HG03159 (cell line): Measurements from ENCODE around the gene S100G.
"Not testable (repeated sequence)": the region's sequence is repeated elsewhere in the genome, so short reads cannot be mapped to it uniquely, and the experiment has no call there.

Experiments
- ATAC-seq: cut with Tn5 transposase; IDR thresholded peaks from one replicate; pipeline ENCODE4 v1.9.1; 2021; ENCODE audit warnings: mild to moderate bottlenecking, moderate library complexity; ENCODE audit not compliant: unreplicated experiment

Gene S100G, protein sequence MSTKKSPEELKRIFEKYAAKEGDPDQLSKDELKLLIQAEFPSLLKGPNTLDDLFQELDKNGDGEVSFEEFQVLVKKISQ

DNA sequence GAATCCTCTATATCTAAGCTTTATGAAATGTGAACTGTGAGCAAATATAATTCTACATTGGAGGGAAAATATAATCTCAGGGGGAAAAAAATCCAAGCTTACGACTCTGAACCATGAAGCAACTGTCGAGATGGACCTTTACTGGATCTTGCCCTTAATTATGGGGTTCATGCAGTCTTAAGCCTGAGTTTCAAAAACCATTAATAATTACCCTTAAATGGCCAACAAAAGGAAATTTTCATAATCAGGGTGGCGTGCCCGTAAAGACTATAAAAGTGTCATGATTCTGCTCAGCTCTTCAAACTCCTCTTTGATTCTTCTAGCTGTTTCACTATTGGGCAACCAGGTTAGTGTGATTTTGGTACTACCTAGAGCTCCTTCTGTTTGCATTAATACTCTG is at the start of gene S100G:
S100G (plus strand) TSS at position 301 of the 400 bp plus-strand sequence. CDS start 849 bp downstream, outside the sequence.
- no peak for ATAC-seq

DNA sequence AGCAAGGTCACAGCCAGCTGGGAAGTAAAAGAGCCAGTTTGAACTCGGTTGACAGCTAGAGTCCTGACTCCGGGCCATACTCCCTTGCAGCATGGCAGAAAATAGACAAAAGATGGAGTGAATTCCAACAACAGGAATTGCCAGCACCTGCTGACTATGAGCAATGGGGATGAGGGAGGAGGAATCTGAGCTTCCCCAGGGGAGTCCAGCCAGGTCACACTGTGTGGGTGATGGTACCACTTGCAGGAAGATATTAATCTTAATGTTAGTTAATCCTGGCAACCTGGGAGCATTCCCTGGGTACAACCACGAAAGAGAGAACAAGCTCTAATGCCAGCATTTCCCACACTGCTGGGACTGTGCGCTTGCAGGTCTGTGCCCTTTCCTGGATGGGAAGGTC is 48.1 kb upstream of the S100G start:
- no peak for ATAC-seq

DNA sequence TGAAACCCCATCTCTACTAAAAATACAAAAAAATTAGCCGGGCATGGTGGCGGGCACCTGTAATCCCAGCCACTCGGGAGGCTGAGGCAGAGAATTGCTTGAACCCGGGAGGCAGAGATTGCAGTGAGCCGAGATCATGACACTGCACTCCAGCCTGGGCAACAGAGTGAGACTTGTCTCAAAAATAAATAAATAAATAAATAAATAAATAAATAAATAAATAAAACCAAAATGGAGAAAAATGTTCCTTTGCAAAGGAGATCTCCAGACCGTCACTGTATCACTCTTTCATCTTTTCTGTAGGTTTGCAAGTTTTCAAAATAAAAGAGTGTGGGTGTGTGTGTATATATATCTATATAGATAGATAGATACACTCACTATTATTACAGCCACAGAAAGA is 46.7 kb upstream of the S100G start:
- ATAC-seq = not testable (repeated sequence)

DNA sequence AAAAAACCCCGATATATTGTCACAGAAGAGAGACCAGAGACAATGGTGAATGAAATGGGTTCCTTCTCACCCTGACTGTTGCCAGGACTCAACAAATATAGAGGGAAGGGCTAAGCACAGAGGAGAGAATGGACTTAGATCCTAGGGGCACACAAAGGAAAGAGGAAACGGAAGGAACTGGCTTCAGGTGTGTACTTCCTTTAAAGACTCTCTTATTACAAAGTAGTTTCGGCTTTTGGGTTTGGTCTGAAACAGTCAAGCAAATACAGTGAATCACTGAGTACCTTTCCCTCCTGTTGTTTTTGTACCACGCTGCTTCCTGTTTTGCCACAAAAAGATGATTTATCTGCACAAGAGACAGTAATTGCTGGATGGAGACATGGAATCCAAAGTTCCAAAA is 46.1 kb upstream of the S100G start:
- no peak for ATAC-seq

DNA sequence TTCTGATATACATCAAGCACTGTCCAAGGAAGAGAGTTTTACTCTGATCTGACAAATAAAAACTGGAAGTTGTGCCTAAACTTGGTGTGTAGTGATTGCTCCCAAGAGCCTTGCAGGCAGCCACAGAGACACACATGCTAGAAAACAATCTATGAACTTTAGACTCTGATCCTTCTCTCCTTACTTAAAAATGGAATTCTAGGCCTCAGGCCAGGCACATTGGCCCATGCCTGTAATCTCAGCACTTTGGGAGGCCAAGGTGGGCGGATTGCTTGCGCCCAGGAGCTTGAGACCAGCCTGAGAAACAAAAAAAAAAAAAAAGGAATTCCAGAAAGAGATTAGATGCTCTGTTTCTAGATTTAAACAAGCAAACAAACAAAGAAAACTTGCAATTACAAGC is 45.6 kb upstream of the S100G start:
- ATAC-seq = no peak

DNA sequence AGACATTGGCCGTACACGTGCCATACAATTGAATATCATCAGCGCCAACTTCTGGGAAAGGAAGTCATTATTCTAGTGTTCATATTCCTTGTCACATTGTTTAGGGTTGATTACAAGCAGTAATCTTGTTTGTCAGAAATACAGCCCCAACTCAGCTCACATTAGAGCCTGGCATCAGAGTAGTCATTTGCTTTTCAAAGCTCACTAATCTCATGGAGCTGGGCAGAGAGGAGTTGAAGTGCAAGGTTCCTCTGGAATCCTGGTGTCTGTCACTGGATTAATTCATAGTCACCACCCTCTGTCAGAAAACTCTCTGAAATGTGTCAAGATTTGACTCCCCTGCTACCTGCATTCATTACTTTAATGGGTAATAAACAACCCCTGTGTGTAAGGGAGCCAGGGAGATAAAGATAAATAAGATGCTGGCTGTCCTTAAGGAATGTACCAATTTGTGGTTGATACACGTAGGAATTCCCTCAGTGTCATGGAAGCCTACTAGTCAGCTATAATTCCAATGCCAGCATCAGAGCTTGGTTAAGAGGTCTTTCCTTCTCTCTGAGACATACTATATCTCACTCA is 43.7 kb upstream of the S100G start:
- no peak for ATAC-seq

DNA sequence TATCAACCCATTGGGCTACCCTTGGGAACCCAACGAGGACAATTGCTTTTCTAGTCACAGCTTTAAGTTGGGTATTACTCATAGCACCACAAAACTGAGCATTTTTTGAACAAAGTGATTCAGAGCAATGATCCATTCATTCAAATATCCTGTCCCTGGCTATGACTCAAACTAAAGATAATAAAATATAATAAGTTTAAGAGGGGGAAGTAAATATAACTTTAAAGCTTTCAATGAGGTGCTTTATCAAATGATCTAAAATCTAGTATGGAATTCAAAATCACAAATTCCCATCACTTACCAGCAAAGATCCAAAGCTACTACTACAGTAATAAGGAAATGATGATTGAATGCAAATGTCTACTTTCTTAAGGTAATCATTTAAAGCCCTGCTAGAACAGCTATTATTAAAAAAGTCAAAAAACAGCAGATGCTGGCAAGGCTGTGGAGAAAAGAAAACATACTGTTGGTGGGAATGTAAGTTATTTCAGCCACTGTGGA is 39.8 kb upstream of the S100G start:
- ATAC-seq = no peak

DNA sequence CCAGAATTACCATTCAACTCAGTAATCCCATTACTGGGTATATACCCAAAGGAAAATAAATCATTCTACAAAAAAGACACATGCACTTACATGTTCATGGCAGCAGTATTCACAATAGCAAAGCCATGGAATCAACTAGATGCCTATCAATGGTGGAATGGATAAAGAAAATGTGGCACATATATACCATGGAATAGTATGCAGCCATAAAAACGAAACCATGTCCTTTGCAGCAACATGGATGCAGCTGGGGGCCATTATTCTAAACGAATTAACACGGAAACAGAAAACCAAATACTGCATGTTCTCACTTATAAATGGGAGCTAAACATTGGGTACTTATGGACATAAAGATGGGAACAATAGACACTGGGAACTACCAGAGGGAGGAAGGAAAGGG is 39.3 kb upstream of the S100G start:
- not testable (repeated sequence) for ATAC-seq

DNA sequence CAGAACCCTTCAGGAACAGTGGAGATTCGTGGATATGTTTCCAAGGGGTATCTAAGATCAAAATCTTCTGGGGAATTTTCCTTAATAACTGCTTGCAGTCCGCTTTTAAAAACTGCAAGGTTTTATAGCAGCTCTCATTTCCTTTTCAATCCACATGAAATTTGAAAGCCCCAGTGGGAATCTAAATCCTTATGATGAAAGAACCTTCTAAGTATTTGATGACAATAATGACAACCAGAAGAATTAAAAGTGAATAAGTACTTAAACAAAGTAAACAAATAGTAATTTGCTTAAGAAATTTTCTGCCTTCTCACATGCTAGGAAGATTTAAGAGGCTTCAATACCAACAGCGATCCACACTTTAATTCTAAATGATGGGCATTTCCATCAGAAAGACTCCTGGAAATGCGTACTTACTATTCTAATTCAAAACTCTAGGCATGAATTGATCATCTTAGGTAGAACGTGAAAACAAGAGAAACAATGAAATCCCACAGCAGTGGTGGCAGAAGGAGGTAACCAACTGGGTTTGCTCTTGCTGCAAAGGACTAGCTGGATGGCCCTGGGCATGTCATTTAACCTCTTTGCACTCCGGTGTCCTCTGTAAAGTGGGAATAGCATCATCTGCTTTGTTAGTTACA is 37.6 kb upstream of the S100G start:
- ATAC-seq = no peak

DNA sequence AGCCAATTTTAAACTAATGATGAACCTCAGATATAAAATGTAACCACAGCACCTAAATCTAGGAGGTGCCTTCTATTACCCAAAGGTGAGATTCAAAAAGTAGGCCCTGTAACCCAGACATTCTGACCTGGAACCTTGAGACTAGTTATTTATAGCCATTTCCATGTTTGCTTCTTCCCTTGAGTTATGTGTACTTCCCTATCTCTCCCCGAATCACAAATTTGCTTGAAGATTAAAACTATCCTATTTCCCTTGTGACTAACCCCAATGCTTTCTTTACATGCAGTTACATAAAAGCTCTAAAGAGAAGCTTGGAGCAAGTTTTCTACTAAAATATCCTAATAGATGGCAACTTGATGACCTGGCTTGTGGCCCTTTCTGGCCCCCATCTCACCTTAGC is 32.6 kb upstream of the S100G start:
- no peak for ATAC-seq

DNA sequence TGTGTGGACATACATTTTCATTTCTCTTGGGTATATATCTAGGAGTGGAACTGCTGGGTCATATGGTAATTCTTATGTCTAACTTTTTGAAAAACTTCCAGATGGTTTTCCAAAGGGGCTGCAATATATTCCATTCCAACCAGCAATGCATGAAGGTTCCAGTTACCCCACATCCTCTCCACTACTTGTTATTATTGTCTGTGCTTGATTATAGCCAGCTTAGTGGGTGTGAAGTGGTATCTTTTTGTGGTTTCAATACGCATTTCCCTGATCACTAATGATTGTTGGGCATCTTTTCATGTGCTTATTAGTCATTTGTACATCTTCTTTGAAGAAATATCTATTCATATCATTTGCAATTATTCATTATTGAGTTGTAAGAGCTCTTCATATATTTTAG is 31.5 kb upstream of the S100G start:
- no peak for ATAC-seq

DNA sequence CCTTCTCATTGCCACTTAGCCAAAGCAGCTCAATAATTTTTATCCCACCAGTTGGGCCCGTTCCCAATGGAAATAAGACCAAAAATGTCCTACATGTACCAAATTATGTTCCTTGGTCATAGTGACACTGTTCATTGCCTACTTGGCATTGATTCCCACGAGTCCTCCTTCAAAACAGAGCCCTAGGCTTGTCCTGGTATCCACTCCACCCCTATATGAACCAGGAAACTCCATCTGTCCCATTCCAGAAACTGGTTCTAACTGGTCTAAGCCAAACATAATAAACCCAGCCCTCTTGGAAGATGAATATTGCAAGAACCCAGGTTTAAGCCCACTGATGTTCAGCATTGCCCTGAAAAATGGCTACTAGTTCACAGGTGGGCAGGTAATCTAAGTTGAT is 30.9 kb upstream of the S100G start:
- ATAC-seq = no peak

DNA sequence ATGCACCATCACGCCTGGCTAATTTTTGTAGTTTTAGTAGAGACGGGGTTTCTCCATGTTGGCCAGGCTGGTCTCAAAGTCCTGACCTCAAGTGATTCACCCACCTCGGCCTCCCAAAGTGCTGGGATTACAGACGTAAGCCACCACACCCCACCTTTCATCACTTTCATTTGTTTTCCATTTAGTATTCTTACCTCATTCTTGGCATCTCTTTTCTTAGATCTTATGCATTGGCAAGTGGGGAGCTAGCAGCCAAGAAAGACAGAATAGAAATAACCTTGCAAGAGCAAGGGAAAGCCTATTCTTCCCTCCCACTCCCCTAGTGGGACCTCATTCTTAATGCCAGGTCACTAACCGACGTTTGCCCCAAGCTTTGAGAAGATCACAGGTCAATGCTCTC is 21.4 kb upstream of the S100G start:
- ATAC-seq = not testable (repeated sequence)

DNA sequence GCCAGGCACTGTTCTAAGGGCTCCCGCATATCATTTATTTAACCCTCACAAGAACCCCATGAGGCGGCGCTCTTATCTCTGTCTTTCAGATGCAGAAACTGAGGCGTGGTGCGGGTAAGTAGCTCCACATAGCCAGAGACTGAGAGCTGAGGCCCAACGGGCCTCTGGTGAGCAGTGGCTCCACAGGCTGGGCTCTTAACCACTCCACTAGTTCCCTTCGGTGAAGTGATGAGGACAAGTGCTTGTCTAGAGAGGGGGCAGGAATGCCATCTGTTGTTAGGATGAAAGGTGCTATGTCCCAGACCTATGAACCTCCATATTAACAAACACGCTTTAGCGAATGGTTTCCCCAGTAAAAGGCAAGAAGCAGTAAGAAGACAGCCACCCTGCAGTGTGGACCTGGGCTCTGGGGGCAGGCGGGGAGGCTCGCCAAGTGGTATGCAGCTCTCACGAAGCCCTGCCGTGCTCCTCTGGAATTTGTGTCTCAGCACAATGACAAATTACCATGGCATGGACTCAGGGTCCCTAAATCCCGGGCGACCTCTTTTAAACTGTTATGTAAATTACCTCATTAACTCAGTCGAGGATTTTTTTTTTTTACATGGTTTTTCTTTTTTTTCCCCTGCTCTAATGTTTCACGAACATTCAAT is 20.9 kb upstream of the S100G start:
- ATAC-seq = no peak

DNA sequence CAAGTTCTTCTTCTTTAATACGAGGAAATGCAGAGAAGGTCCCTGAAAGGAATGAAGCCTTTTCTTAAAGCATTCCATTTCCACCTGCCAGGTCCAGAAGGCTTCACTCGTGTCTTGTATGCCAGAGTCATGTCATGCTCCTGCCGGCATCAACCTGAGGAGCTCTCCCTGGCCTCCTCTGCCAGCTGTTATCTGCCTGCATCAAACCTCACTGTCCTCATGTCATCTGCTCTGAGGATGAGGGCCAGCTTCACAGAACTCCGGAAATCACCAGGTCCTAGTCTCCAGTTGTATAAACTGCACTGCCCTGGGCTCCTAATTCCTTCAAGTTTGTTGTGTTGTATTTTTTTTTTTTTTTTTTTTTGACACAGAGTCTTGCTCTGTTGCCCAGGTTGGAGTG is 20.0 kb upstream of the S100G start:
- no peak for ATAC-seq

DNA sequence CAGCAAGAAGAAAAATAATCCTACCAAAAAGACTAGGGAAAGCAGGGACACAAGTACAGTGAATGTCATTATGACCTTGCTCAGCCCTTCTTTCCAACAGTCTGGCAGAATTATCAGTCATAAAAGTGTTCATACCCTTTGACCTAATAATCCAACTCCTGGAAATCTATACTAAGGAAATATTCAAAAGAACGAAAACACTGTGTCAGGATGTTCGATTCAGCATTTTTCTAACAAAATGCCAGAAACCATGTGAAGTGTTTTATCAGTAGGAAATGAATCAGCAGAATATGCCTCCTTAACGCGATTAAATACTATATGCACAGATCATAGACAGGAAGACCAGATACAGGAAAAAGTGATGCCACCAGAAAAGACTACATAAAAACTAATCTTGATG is 16.2 kb upstream of the S100G start:
- ATAC-seq = no peak

DNA sequence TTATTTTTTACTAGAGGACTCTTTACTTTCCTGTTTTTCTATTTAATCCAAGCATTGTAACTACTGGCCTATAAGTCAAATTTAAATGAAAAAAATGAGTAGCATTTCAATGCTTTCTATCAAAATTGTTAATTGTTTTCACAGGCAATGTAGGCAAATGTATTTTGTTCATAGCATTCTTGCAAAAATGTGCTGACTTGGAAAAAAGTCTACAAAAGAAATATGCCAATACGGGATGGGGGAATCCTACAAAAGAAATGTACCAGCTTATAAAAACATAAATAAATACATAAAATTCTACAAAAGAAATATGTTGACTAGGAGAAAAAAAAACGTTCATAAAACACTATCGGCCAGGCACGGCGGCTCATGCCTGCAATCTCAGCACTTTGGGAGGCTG is 14.9 kb upstream of the S100G start:
- no peak for ATAC-seq

DNA sequence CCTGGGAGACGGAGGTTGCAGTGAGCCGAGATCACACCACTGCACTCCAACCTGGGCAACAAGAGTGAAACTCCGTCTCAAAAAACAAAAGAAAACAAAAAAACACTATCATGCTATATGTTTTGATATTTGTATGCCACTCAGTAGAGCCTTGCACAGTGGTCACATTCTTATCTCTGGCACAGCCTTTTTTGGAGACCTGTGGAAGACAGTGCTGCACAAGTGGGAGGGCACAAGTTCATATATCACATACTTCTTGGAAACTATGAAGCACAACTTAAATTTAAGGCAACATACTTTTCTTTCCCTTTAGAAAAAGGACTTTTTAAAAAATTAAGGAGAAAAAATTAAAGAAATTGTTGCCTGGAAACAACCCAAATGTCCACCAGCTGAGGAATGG is 14.4 kb upstream of the S100G start:
- no peak for ATAC-seq

DNA sequence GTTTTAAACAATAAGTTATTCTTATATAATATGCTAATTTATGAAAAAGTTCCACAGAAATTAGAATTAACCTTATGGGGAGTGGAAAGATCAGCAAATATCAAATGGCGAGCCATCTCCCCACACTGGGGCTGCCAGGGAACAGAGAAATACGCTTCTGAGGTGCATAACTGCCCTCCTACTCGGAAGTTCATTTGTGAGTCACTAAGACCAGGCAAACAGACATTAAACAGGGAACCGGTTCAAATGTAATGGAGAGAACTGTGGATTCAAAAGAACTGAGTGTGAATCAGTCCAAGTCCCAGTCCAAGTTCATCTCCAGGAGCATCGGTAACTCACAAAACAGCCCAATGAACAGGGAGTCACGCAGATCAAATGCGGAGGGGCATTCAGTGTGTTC is 11.4 kb upstream of the S100G start:
- ATAC-seq = no peak

DNA sequence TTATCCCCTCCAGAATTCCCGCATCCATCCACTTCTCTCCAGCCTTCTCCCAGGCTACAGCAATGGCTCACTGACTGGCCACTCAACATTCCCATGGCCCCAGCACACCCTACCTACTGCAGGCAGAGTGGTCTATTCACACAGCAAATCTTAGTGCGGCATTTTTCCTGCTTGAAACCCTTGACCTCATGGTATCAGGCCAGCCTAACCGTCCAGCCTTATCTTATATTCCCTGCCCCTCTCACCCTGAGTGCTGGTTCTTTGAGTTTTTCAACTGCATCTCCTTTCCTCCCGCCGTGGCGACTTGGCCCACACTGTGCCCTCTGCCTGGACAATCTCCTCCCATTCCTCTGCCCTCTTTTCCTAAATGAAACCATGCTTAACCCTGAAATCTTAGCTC is 10.0 kb upstream of the S100G start:
- ATAC-seq = no peak

DNA sequence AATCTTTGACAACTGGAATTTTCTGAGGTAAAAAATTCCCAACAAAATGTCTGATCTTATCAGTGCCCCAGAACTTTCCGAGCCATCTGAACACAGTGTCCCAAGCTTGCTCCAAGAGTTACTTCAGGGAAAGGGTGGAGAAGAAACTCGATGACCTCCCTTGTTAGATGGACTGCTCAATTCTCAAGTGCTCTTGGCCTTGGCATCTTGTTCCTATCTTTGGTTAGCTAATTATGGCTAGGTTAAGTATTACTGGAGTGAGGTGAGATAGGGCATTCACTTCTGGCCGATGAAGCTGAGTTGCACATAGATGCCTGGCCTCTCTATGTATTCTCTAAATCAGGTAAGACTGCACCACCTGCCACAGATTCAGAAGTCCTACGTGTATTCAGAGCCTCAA is 9.1 kb upstream of the S100G start:
- no peak for ATAC-seq

DNA sequence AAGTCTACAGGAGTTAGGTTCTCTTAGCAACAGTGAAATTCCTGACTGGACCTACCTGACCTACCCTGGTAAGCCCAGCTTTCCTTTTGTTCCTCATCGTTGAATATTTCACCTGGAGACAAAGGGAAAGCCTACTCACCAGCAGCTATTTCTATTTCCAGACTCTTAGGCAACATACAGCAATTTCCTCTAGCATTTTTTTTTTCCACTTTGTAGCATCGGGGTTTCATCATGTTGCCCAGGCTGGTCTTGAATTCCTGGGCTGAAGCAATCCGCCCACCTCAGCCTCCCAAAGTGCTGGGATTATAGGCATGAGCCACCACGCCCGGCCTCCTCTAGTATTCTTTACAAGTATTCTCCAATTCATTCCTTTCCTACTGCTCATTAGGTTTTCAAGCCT is 6.8 kb upstream of the S100G start:
- ATAC-seq = no peak
